ENCODE data around the gene KNSTRN. TPM values are rescaled to one million over a fixed set of nuclear protein-coding genes. Genes with fewer than 3 reads are reported as not detected.

KNSTRN gene
- total and polyA plus RNA-seq, 2 donors (not counting 3 experiments of a cell fraction or from before 2014, with no cell fraction given), result 24.4 to 61.4 TPM

DNA sequence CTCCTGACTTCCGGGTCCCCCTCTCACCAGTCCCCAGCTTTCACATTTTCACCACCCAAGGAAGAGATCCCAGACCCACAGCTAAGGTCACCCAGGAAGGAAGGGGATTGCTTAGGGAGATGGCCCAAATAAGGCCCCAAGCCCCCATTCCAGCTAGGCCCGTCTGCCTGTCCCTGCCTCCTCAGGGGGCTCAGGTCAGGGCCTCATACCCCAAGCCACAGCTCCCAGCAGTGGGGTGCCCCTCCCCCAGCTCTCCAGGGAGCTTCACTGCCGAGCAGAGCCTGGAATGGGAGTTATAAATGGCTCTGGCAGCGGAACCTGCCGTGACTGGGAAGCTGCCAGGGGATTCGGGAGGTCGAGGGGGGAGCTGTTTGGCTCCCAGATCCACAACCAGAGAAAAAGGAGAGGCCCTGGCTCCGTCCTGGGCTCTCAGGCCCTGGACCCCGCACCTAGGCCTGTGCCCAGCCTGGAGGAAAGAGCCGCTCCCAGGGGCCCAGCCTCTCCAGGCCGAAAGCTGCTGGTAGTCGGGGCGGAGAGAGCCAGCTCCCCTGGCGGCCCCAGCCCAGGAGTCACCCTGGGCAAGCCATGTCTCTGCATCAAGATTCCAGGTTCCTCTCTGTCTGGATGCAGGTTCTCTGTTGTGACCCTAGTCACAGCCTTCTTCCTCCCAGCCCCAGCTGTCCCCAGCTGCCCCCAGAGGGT lies 42.3 kb upstream of the KNSTRN start:
- Histone ChIP-seq H3K9me3 (replicated peaks; ENCODE audit: control insufficient read depth, insufficient read depth, low read length) (no peaks in the 10 kb centered on the region), H3K4me1 (ENCODE audit: control insufficient read depth, extremely low read depth, insufficient read depth, low read length) (peaks cover 63% of the 10 kb centered on the region), H3K27ac (ENCODE audit: insufficient read depth, low read depth, low read length) (peak overlapping the region; percentile 94), H2AFZ (ENCODE audit: low read depth, low read length) (peak overlapping the region; percentile 65), H3K4me2 (ENCODE audit: insufficient read depth, low read length) (peak overlapping the region; percentile 44), H3K79me2 (ENCODE audit: control insufficient read depth, insufficient read depth, low read length) (peaks cover 11% of the 10 kb centered on the region), H3K36me3 (ENCODE audit: control insufficient read depth in 2 of 2, extremely low read depth in 1 of 2, insufficient read depth in 2 of 2, low read length in 2 of 2) (peaks cover 0 to 6% of the 10 kb centered on the region in 2 experiments), H3K4me3 (replicated peaks in 1 of 3; ENCODE audit: insufficient read depth in 1 of 3, low read depth in 1 of 3, low read length in 3 of 3) (peak overlapping the region; percentile 12 to 57 (median 20)), H4K20me1 (replicated peaks; ENCODE audit: control insufficient read depth, extremely low read depth, insufficient read depth, low read length) (no peaks in the 10 kb centered on the region), H3K9me1 (replicated peaks; ENCODE audit: control insufficient read depth, extremely low read depth, insufficient read depth, low read length) (no peaks in the 10 kb centered on the region), H3K9ac (replicated peaks; ENCODE audit: extremely low read depth, insufficient read depth, low read length) (peak overlapping the region; percentile 86), H3K27me3 (ENCODE audit: control insufficient read depth in 2 of 2, insufficient read depth in 2 of 2, low read length in 2 of 2) (no peaks in the 10 kb centered on the region)
- BruUV-seq (replicated peaks), result TSS peak; percentile 32
- DNase-seq (ENCODE audit: low read depth, low spot score), result peak; percentile 67
- dilution Hi-C loops (cut with MboI; ENCODE audit: extremely low pct_ligation_motif_present, low sequenced_read_pairs) (no loop called here), intact Hi-C loops (cut with micrococcal nuclease) (no loop called here)
- CTCF ChIA-PET, result interaction anchor here (0.7 to 9.1 kb wide), 17 partner anchors 9 to 156 kb away, joined by 3 to 287 read pairs (median 8); partner anchors contain the start of genes BAHD1, DISP2, INAFM2 and KNSTRN
- POLR2A ChIA-PET, result interaction anchor here (0.8 to 2.1 kb wide), 3 partner anchors 12 to 25 kb away, joined by 3 to 12 read pairs (median 6); no protein-coding TSS in a partner anchor
- TF ChIP-seq POLR2A (IDR thresholded peaks at IDR 0.05; ENCODE audit: low read depth, low read length), result no peak
- TF ChIP-seq GATA2 (IDR thresholded peaks at IDR 0.05; ENCODE audit: insufficient read depth, insufficient read length, low read depth, low read length), result no peak
- no peak for TF ChIP-seq CTCF (IDR thresholded peaks at IDR 0.05; ENCODE audit: extremely low read depth in 1 of 2, insufficient read depth in 1 of 2, low read depth in 1 of 2, low read length in 2 of 2)
- no peak for TF ChIP-seq EZH2 (IDR thresholded peaks at IDR 0.05; ENCODE audit: borderline replicate concordance, low read depth, low read length, severe bottlenecking)
- TF ChIP-seq, protein P1, sequence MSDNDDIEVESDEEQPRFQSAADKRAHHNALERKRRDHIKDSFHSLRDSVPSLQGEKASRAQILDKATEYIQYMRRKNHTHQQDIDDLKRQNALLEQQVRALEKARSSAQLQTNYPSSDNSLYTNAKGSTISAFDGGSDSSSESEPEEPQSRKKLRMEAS (IDR thresholded peaks at IDR 0.05; ENCODE audit: insufficient read depth, insufficient read length), result no peak
- TF ChIP-seq POLR2AphosphoS5 (IDR thresholded peaks at IDR 0.05; ENCODE audit: insufficient read depth, low read depth, low read length), result no peak
- TF ChIP-seq FOS (IDR thresholded peaks at IDR 0.05; ENCODE audit: borderline replicate concordance, insufficient read depth, low read length), result no peak
- TF ChIP-seq JUN (IDR thresholded peaks at IDR 0.05; ENCODE audit: borderline replicate concordance, insufficient read depth, insufficient read length, low read depth), result no peak
- no peak for TF ChIP-seq MYC (IDR thresholded peaks at IDR 0.05; ENCODE audit: low read depth, low read length)
- peak; percentile 77 for FAIRE-seq
